ENCODE data around the gene AXIN1.
"Not testable (repeated sequence)": the region's sequence is repeated elsewhere in the genome, so short reads cannot be mapped to it uniquely, and the experiment has no call there.

AXIN1 gene

GRCh38 chr16:275786-276232 lies 76.7 kb downstream of the AXIN1 start, which contains the start of gene RGS11:
RGS11 (minus strand) TSS chr16:275944; CDS start chr16:275911, 33 bp downstream.
- Histone ChIP-seq H3K27me3 (ENCODE audit: control insufficient read depth, insufficient read depth, low read length) (peaks cover 22% of the 10 kb centered on the region), H3K9me3 (ENCODE audit: control insufficient read depth, insufficient read depth, low read length) (no peaks in the 10 kb centered on the region), H3K4me1 (ENCODE audit: control insufficient read depth, insufficient read depth, low read length) (no peaks in the 10 kb centered on the region), H3K36me3 (ENCODE audit: control insufficient read depth, insufficient read depth, low read length) (no peaks in the 10 kb centered on the region), H3K4me3 (ENCODE audit: low read depth, low read length) (peak within 1 kb of the TSS; percentile 52), H3K9ac (ENCODE audit: low read depth, low read length) (peak within 1 kb of the TSS; percentile 47)

GRCh38 chr16:275041-275641 lies 77.4 kb downstream of the AXIN1 start:
- Histone ChIP-seq H3K36me3 (ENCODE audit: control insufficient read depth, insufficient read depth, low read length) (no peaks in the 10 kb centered on the region), H3K9ac (ENCODE audit: low read depth, low read length) (peak overlapping the region; percentile 47), H3K27me3 (ENCODE audit: control insufficient read depth, insufficient read depth, low read length) (peaks cover 22% of the 10 kb centered on the region), H3K4me3 (ENCODE audit: low read depth, low read length) (peak overlapping the region; percentile 52), H3K4me1 (ENCODE audit: control insufficient read depth, insufficient read depth, low read length) (no peaks in the 10 kb centered on the region), H3K9me3 (ENCODE audit: control insufficient read depth, insufficient read depth, low read length) (no peaks in the 10 kb centered on the region)

- Histone ChIP-seq H3K9ac (ENCODE audit: low read depth, low read length) (no peak overlapping the region), H3K4me1 (ENCODE audit: control insufficient read depth, insufficient read depth, low read length) (no peaks in the 10 kb centered on the region), H3K36me3 (ENCODE audit: control insufficient read depth, insufficient read depth, low read length) (no peaks in the 10 kb centered on the region), H3K27me3 (ENCODE audit: control insufficient read depth, insufficient read depth, low read length) (peaks cover 19% of the 10 kb centered on the region), H3K9me3 (ENCODE audit: control insufficient read depth, insufficient read depth, low read length) (no peaks in the 10 kb centered on the region), H3K4me3 (ENCODE audit: low read depth, low read length) (no peak overlapping the region)
Measured at GRCh38 chr16:273547-274421, 78.7 kb downstream of the AXIN1 start.

- Histone ChIP-seq H3K4me1 (ENCODE audit: control insufficient read depth, insufficient read depth, low read length) (no peaks in the 10 kb centered on the region), H3K9ac (ENCODE audit: low read depth, low read length) (no peak overlapping the region), H3K9me3 (ENCODE audit: control insufficient read depth, insufficient read depth, low read length) (no peaks in the 10 kb centered on the region), H3K36me3 (ENCODE audit: control insufficient read depth, insufficient read depth, low read length) (no peaks in the 10 kb centered on the region), H3K4me3 (ENCODE audit: low read depth, low read length) (no peak overlapping the region), H3K27me3 (ENCODE audit: control insufficient read depth, insufficient read depth, low read length) (peaks cover 19% of the 10 kb centered on the region)
Measured at GRCh38 chr16:272633-273546, 79.6 kb downstream of the AXIN1 start.

GRCh38 chr16:270381-271255 lies 81.9 kb downstream of the AXIN1 start:
- Histone ChIP-seq H3K4me3 (ENCODE audit: low read depth, low read length) (no peak overlapping the region), H3K4me1 (ENCODE audit: control insufficient read depth, insufficient read depth, low read length) (no peaks in the 10 kb centered on the region), H3K9ac (ENCODE audit: low read depth, low read length) (no peak overlapping the region), H3K27me3 (ENCODE audit: control insufficient read depth, insufficient read depth, low read length) (peaks cover 12% of the 10 kb centered on the region), H3K9me3 (ENCODE audit: control insufficient read depth, insufficient read depth, low read length) (no peaks in the 10 kb centered on the region), H3K36me3 (ENCODE audit: control insufficient read depth, insufficient read depth, low read length) (peaks cover 3% of the 10 kb centered on the region)

GRCh38 chr16:269061-269796 lies 83.3 kb downstream of the AXIN1 start:
- Histone ChIP-seq H3K27me3 (ENCODE audit: control insufficient read depth, insufficient read depth, low read length) (peaks cover 1% of the 10 kb centered on the region), H3K9ac (ENCODE audit: low read depth, low read length) (no peak overlapping the region), H3K4me1 (ENCODE audit: control insufficient read depth, insufficient read depth, low read length) (no peaks in the 10 kb centered on the region), H3K36me3 (ENCODE audit: control insufficient read depth, insufficient read depth, low read length) (peaks cover 16% of the 10 kb centered on the region), H3K4me3 (ENCODE audit: low read depth, low read length) (no peak overlapping the region), H3K9me3 (ENCODE audit: control insufficient read depth, insufficient read depth, low read length) (no peaks in the 10 kb centered on the region)

GRCh38 chr16:268141-269053 lies 84.1 kb downstream of the AXIN1 start:
- H3K9me3 ChIP-seq (ENCODE audit: control insufficient read depth, insufficient read depth, low read length) = no peaks in the 10 kb centered on the region
- H3K9ac ChIP-seq (ENCODE audit: low read depth, low read length) = no peak overlapping the region
- H3K4me1 ChIP-seq (ENCODE audit: control insufficient read depth, insufficient read depth, low read length) = no peaks in the 10 kb centered on the region
- H3K36me3 ChIP-seq (ENCODE audit: control insufficient read depth, insufficient read depth, low read length) = peaks cover 24% of the 10 kb centered on the region
- no peak overlapping the region for H3K4me3 ChIP-seq (ENCODE audit: low read depth, low read length)
- H3K27me3 ChIP-seq (ENCODE audit: control insufficient read depth, insufficient read depth, low read length) = no peaks in the 10 kb centered on the region

- H3K4me1 ChIP-seq (ENCODE audit: control insufficient read depth, insufficient read depth, low read length); H3K4me3 ChIP-seq (ENCODE audit: low read depth, low read length); H3K27me3 ChIP-seq (ENCODE audit: control insufficient read depth, insufficient read depth, low read length); H3K9me3 ChIP-seq (ENCODE audit: control insufficient read depth, insufficient read depth, low read length); H3K9ac ChIP-seq (ENCODE audit: low read depth, low read length): not testable (repeated sequence)
- H3K36me3 ChIP-seq (ENCODE audit: control insufficient read depth, insufficient read depth, low read length) = peaks cover 24% of the 10 kb centered on the region
Measured at GRCh38 chr16:267562-267961, 85.0 kb downstream of the AXIN1 start.

GRCh38 chr16:266258-267164 lies 86.0 kb downstream of the AXIN1 start:
- H3K36me3 ChIP-seq (ENCODE audit: control insufficient read depth, insufficient read depth, low read length) = peaks cover 35% of the 10 kb centered on the region
- no peaks in the 10 kb centered on the region for H3K9me3 ChIP-seq (ENCODE audit: control insufficient read depth, insufficient read depth, low read length)
- H3K4me3 ChIP-seq (ENCODE audit: low read depth, low read length) = no peak overlapping the region
- H3K4me1 ChIP-seq (ENCODE audit: control insufficient read depth, insufficient read depth, low read length) = no peaks in the 10 kb centered on the region
- no peak overlapping the region for H3K9ac ChIP-seq (ENCODE audit: low read depth, low read length)
- no peaks in the 10 kb centered on the region for H3K27me3 ChIP-seq (ENCODE audit: control insufficient read depth, insufficient read depth, low read length)
